Endothelial cell of hepatic sinusoid (primary cell): ENCODE data around the gene DCDC2.
"Not testable (repeated sequence)": the region's sequence is repeated elsewhere in the genome, so short reads cannot be mapped to it uniquely, and the experiment has no call there.

Experiments
- in situ Hi-C: cut with HindIII; loops from 2 replicates; pipeline ENCODE4 v1.10.0; 2017; ENCODE audit warnings: low sequenced_read_pairs

Gene DCDC2

DNA sequence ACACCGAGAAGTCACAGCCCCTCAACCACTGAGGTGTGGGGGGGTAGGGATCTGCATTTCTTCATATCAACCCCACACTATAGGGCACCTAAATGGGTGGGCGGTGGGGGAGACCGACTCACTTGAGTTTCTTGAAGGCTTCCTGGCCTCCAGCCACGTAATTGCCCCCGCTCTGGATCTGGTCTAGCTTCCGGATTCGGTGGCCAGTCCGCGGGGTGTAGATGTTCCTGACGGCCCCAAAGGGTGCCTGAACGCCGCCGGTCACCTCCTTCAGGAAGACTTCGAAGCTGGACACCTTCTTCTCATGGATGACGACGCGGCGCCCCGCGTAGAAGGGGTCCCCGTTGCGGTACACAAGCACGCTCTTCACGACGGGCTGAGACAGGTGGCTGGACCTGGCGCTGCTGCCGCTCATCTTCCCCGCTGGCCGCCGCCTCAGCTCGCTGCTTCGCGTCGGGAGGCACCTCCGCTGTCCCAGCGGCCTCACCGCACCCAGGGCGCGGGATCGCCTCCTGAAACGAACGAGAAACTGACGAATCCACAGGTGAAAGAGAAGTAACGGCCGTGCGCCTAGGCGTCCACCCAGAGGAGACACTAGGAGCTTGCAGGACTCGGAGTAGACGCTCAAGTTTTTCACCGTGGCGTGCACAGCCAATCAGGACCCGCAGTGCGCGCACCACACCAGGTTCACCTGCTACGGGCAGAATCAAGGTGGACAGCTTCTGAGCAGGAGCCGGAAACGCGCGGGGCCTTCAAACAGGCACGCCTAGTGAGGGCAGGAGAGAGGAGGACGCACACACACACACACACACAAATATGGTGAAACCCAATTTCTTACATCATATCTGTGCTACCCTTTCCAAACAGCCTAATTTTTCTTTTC, at the start of gene DCDC2:
DCDC2 (minus strand) TSS at position 724 of the 883 bp plus-strand sequence; CDS start at position 415, 309 bp downstream.
- in situ Hi-C loops = no loop called here

- in situ Hi-C loops = no loop called here
These were observed 47.4 kb upstream of the DCDC2 start for GRCh38 chr6:24405262-24405661.

DNA sequence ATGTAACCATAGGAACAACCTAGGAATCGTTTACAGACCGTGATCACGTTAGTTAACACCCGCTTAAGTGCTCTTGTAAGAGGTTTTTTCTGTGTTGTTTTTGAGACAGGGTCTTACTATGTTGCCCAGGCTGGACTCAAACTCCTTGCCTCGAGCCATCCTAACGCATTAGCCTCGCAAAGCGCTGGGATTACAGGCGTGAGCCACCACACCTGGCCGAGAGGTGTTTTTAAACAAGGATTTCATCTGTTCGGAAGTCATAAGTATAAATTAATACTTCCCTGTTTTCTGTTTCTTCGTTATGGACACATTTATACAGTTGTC, 45.6 kb upstream of the DCDC2 start:
- in situ Hi-C loops = no loop called here

GRCh38 chr6:24402697-24403500, 45.0 kb upstream of the DCDC2 start, which contains the start of gene MRS2:
MRS2 (plus strand) TSS chr6:24402936; CDS start chr6:24403047, 111 bp downstream.
- in situ Hi-C loops = no loop called here

DNA sequence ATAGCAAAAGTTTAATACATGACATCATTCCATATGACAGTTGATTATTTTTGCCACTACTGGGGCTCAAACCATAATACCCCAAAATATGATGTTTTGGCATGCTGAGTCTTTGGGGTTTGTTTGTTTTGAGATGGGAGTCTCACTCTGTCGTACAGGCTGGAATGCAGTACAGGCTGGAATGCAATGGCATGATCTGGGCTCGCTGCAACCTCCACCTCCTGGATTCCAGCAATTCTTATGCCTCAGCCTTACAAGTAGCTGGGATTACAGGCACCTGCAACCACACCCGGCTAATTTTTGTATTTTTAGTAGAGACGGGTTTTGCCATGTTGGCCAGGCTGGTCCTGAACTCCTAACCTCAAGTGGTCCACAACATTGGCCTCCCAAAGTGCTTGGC, 43.6 kb upstream of the DCDC2 start:
- in situ Hi-C loops = no loop called here

- in situ Hi-C loops = not testable (repeated sequence)
These were observed 42.5 kb upstream of the DCDC2 start for GRCh38 chr6:24400045-24401039.

GRCh38 chr6:24397631-24398030, 39.8 kb upstream of the DCDC2 start:
- in situ Hi-C loops = no loop called here

- in situ Hi-C loops = no loop called here
These were observed 39.0 kb upstream of the DCDC2 start for GRCh38 chr6:24396824-24397223.

DNA sequence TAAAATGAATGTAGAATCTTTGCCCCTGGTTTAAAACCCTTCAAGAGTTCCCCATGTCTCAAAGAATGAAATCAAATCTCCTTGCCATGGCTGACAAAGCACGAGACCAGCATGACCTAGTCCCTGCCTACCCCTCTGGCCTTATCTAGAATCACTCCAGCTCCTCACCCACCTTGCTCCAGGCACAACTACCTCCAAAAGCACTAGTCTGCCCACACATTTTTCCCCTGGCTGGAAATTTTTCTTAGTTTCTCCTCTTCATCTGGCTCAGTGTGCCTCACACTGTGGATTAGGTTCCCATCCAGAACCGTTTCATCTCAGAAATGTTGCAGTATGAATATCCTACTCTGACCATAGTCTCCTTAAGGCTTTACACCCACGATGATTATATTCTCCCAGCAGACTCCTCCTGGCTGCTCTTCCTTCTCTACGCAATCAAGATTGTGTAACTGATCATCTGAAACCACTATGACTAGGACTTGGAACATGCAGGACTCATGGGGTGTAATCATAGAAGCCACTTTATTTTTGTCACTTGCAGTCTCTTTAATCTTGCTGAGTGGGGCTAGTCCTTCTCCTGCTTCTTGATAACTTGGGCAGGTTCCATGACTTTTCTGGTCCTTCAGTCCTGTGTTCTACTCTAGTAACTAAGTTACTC, 37.0 kb upstream of the DCDC2 start:
- in situ Hi-C loops = no loop called here

DNA sequence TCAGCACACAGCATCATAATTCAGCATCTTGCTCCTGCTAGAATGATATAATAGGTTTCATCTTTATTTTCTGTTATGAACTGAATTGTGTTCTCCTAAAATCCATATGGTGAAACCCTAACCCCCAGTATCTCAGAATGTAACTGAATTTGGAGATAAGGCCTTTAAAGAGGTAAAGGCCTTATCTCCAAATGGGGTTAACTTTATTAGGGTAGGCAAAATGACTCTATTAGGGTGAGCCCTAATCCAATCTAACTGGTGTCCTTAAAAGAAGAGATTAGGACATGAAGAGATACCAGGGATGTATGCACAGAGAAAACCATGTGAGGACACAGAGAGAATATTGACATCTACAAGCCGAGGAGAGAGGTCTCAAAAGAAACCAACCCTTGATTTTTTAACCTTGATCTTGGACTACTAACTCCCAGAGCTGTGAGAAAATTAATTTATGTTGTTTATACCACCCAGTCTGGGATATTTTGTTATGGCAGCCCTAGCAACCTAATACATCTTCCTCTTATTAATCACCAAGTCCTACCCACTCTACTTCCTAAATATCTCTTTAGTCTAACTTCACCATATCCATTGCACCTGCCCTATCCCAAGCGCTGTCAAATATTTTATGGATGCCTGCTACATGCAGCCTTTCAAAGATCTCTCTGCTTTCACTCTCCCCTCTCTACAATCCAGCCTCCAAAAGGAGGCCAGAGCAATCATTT, 36.4 kb upstream of the DCDC2 start:
- in situ Hi-C loops = no loop called here

- in situ Hi-C loops = no loop called here
These were observed 34.0 kb upstream of the DCDC2 start for GRCh38 chr6:24391756-24392405.

DNA sequence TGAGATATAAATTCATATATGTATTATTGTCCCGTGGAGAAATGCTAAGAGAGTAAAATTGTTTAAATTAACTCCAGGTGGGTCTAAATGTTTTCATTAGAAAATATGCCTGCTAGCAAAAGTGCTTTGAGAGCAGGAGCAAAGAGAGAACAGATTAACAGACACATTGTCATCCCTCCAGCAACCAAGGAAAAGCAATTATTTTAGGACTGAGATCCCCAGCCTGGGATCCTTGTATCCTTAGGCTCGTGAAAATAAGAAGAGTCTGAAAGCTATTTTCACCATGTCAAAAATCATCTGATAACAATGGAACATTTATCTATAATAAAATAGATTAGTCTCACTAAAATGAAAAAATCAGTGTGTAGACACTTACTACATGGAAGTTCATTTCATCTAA, 33.3 kb upstream of the DCDC2 start:
- in situ Hi-C loops = no loop called here

GRCh38 chr6:24387818-24388217, 30.0 kb upstream of the DCDC2 start:
- in situ Hi-C loops = no loop called here

DNA sequence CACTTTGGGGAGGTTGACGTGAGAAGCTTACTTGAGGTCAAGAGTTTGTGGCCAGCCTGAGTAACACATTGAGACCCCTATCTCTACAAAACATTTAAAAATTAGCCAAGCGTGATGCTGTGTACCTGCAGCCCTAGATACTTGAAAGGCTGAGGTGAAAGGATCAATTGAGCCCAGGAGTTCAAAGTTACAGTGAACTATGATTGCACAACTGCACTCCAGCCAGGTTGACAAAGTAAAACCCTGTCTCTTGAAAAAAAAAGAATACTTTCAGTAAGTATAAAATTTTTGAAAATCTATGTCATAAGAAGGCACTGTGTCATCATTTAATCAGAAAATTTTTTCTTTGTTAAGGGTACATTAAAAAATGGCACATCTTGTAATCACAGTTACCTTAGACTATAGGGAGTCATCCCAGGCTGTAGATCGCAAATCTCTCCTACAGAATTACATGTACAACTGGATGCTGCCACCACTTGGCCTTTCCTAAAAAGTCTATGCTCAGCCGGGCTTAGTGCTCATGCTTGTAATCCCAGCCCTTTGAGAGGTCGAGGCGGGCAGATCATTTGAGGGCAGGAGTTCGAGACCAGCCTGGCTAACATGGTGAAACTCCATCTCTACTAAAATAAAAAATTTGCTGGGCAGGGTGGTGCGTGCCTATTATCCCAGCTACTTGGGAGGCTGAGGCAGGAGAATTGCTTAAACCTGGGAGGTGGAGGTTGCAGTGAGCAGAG, 27.8 kb upstream of the DCDC2 start:
- in situ Hi-C loops = no loop called here

- in situ Hi-C loops = not testable (repeated sequence)
These were observed 26.7 kb upstream of the DCDC2 start for GRCh38 chr6:24384369-24385130.

DNA sequence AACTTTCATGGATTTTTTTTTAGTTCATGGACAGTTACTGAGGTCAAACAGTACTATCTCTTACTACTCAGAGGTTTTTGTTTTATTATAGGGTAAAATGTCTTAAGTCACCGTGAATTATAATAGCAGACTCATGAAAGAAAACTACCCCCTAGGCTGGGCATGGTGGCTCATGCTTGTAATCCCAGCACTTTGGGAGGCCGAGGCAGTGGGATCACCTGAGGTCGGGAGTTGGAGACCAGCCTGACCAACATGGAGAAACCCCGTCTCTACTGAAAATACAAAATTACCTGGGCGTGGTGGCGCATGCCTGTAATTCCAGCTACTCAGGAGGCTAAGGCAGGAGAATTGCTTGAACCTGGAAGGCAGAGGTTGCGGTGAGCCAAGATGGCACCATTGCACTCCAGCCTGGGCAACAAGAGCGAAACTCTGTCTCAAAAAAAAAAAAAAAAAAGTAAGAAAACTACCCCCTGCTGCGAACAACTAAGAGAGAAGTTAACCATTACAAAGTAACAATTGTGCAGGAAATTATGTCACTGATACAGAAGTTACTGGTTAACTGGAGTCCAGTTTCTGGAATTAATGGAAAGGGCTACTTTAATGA, 25.1 kb upstream of the DCDC2 start:
- in situ Hi-C loops = not testable (repeated sequence)

- in situ Hi-C loops = no loop called here
These were observed 24.3 kb upstream of the DCDC2 start for GRCh38 chr6:24382220-24382540.
